Adrenal gland (tissue), 5 donors: ENCODE measurements around the gene NPSR1.

Experiments used
- CTCF ChIP-seq, 6 experiments: fragments of 450-650 bp in 4 of 6; fragments of 200-600 bp in 2 of 6; sonication (generic) in 1 of 6; IDR thresholded peaks; 1 replicate in 5 of 6; 2 replicates in 1 of 6; pipeline versions ENCODE4 v1.5.1 to v1.8.0; 2016 to 2021; ENCODE audit warnings: antibody characterized with exemption in 6 of 6, mild to moderate bottlenecking in 2 of 6, moderate library complexity in 1 of 6
- POLR2A ChIP-seq, 2 donors: fragments of 450-650 bp; IDR thresholded peaks; one replicate each; pipeline ENCODE4 v1.6.1; 2017; ENCODE audit warnings: antibody characterized with exemption in 2 of 2, mild to moderate bottlenecking in 2 of 2, moderate library complexity in 1 of 2
- donor health status: DM: no; HTN: no; CAD: no.

GRCh38 chr7:34662058-34662708 is 4.2 kb downstream of the NPSR1 start:
- no peak for TF ChIP-seq CTCF (IDR thresholded peaks at IDR 0.05)
- no peak for TF ChIP-seq POLR2A (IDR thresholded peaks at IDR 0.05)
